Glomerular visceral epithelial cell (primary cell): Measurements from ENCODE around the gene ABCB9.
"Not testable (repeated sequence)": the region's sequence is repeated elsewhere in the genome, so short reads cannot be mapped to it uniquely, and the experiment has no call there.

Source experiments
- DNase-seq: peaks from one replicate; pipeline ENCODE4 v3.0.0-alpha.2; 2016; ENCODE audit errors: extremely low spot score

Gene ABCB9

DNA sequence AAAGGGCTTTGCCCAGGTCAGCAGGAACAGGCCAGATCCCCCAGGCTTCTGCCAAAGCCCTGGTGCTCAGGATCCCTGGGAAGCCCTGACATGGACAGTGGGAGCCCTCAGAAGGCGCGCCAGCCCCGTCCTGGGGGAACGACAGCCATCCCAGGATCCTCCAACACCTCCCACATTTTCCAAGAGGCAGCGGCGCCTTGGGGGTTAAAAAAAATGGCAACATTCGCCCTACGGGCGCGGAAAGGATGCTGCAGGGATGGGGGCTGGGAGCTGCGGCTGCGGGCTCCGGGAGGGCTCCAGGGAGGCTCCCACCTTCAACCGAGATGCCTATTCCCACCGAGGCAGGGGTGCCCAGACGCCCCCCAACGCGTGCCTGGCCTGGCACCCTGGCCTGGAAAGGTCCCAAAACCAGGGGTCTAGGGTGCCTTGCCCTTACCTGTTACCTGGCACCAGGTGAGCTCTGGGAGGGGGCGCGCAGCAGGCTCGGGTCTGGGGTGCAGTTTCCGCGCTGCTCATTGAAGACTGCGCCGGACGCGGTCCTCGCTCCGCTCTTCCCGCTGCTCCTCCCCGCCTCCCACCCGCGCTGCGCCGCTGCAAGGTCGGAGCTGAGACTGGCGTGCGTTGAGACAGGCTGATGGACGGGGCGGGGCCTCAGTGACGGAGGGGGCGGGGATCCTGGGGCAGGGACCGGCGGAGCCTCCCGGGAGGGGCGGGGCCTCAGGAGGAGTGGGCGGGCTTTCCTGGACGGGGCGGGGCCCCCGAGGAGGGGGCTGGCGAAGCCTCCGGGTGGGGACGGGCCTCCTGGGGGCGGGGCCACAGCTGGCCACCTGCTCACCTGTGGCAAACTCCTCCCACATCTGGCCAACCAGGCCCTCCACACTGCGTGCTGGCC is at the start of gene ABCB9:
ABCB9 (minus strand) TSS at position 613 of the 892 bp plus-strand sequence. CDS start 6,228 bp downstream, outside the sequence.
- DNase-seq = peak; percentile 93

DNA sequence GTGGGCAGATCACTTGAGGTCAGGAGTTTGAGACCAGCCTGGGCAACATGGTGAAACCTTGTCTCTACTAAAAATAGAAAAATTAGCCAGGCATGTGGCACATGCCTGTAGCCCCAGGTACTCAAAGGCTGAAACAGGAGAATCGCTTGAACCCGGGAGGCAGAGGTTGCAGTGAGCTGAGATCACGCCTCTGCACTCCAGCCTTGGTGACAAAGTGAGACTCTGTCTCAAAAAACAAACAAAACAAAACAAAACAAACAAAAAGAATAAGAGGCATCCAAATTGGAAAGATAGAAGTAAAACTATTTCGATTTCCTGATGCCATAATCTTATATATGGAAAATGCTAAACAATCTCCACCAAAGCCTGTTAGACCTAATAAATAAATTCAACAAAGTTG is 48.2 kb upstream of the ABCB9 start:
- not testable (repeated sequence) for DNase-seq

- no peak for DNase-seq
Measured at GRCh38 chr12:123013185-123014095, 47.2 kb upstream of the ABCB9 start.

DNA sequence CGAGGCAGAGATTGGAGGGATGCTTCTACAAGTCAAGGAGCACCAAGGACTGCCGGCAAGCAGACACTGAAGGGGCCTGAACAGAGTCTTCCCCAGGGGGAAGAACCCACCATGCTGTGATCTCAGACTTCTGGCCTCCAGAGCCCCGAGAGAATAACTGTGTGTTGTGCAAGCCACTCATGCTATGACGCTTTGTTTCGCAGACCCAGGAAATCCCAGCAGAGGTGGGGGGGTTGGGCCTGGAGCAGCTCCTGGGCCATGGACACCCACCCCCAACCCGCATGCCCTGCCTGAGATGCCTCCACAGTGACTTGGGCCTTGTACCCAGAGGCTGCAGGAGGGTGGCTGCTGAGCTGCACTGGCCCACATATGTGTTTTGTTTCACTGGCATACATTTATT is 45.4 kb upstream of the ABCB9 start:
- DNase-seq = no peak

- DNase-seq = no peak
Measured at GRCh38 chr12:123010681-123011080, 44.4 kb upstream of the ABCB9 start.

DNA sequence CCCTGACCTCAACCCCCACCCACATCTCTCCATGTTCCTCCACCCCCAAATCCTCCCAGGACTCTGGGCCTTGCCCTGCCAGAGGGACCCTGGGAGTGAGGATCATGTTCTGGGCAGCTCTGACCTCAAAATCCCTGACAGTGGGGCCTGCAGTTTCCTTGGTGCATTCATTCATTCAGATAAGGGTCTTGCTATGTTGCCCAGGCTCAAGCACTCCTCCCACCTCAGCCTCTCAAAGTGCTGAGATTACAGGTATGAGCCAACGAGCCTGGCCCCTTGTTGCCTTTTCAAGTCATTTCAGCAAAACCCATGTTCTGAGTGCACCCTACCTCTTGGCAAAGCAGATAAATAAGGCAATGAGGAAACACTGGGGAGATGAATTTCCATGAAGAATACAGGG is 43.8 kb upstream of the ABCB9 start:
- DNase-seq = no peak

DNA sequence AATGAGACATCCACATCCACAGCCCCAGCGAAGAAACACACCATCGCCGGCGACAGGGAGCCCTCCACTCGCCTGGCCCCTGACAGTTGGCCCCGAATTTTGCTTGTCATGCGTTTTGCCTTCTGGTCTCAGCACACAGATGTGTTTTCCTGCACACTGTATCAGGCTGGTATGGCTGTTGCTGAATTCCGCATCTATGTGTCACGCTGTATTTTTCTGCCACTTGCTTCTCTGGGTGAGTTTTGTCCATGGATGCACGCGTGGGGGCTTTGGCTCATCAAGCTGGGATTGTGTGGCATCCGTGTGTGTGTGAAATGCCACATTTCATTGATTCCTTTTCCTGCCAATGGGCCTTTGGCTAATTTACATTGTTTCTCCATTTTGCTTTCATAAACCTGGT is 40.7 kb upstream of the ABCB9 start:
- DNase-seq = peak; percentile 11

DNA sequence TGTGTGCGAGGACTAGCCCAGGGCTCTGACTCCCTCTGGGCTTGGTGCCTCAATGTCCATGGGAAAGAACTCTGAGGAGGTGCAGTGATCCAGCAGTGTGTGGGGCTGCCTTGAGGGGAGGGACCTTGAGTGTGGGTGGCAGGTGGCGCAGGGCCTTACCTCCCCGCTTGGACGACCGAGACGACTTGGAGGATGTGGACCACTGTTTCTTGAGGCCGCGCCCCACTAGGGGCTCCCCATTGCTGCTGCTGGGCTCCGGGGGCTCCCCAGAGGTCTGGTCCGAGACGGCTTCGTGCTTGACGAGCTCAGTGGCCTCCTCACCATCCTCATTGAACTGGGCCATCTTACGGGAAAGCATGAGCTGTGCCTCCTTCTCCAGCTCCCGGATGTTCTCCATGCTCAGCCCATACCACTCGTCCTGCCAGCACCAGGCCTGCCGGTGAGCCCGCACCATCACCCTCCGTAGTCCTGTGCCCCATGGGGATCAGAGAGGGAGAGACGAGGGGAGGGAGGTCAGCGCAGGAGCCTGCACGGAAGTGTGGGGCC is 38.9 kb upstream of the ABCB9 start:
- no peak for DNase-seq

GRCh38 chr12:123004287-123004686 is 38.0 kb upstream of the ABCB9 start:
- DNase-seq = no peak

- DNase-seq = no peak
Measured at GRCh38 chr12:123003257-123003656, 37.0 kb upstream of the ABCB9 start.

GRCh38 chr12:123001464-123001863 is 35.2 kb upstream of the ABCB9 start:
- no peak for DNase-seq

DNA sequence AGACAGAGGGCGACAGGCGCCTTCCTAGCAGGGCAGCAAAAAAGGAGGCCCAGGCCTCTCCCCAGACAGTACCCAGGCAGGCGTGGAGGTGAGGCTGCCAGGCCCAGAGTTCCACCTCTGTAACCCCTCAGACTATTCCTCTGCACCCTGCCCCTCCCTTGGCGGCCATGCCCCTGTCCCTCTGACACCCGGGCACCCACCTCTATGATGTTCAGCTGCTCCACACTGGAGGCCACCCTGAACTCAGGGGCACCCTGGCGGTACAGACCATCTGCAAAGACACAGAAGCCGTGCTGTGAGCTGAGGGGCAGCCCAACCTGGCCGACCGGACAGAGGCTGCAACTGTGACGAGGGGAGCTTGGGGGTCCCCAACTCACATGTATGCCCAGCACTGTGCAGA is 34.3 kb upstream of the ABCB9 start:
- DNase-seq = no peak

- no peak for DNase-seq
Measured at GRCh38 chr12:122999986-123000420, 33.7 kb upstream of the ABCB9 start.

DNA sequence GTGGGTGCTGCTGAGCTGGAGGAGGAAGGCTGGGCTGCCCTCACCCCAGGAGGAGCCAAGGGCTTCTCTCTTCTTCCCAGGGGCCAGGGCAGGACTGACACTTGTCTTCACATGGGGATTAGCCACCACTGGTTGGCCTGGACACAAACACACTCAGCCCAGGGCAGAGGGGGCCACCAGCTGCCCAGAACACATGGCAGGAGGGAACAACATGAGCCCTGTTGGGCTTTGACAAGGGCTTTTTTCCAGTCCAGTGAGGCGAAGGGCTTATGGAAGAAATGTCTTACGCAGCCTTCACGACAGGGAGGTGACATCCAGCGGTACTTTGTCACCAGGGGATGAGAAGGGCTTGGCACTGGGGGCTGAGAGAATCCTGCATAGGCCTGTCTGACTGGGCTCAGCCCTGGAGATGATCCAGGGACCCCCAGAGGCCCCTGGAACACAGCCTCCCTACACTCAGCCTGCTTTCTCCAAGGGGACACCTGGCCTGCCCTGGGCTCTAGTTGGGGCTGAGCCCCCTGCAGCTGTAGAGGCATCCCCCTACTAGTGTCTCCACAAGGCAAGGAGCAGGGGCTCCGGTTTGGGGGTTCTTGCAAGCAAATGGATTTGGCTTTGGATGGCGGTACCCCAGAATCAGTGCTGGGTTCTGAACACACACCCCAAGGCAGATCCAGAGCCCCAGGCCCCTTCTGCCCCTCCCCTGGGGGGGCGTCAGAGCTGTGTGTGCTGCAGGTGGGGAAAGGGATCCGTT is 33.1 kb upstream of the ABCB9 start:
- no peak for DNase-seq

DNA sequence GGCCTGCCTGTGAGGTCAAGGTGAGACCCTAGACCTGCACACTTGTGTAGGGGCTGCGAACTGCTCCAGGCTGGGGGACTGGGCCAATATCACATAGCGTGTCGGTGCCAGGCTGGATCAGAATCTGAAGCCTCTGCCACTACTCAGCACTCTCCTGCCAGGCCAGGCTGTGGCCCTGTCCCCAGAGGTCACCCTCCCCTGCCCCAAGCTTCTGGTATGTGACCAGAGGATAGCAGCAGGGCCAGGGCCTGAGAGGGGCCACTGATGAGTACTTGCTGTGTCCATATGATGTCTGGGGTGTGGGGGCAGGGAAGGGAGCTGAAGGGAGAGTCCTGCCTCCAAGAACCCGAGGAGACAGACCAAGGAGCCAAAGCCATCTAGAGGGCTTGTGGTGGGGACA is 32.1 kb upstream of the ABCB9 start:
- DNase-seq = no peak

- no peak for DNase-seq
Measured at GRCh38 chr12:122997343-122998250, 31.3 kb upstream of the ABCB9 start.

DNA sequence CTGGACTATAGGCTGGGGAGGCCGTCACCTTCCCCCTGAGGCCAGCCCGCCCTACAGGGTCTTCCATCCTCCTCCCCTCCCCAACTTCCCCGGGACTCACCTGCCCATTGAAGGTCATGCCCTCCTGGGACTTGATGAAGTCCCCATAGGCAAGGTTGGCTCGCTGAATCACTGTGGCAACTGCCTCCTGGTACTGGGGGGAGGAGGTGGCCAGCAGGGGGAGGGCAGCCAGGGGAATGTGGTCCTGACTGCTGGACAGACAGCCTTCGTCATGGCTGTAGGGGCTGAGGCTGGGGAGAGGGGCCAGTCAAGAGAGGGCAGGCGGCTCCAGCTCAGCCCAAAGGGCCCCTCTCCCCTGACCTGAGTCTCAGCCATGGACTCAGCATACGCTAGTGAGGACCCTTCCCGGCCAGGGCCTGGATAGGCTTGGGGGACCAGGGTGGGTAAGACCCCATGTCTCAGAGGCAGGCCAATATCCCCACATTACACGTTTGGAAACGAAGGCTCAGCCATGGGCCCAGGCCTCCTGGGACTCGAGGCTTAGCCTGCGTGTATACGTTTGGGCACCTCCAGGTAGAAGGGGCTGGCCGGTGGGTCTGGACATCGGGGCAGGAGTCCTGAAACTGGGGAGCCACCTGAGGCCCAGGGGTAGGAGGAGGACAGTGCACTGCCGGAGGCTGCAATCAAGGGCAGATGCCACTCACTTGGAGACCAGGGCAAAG is 30.5 kb upstream of the ABCB9 start:
- DNase-seq = no peak

DNA sequence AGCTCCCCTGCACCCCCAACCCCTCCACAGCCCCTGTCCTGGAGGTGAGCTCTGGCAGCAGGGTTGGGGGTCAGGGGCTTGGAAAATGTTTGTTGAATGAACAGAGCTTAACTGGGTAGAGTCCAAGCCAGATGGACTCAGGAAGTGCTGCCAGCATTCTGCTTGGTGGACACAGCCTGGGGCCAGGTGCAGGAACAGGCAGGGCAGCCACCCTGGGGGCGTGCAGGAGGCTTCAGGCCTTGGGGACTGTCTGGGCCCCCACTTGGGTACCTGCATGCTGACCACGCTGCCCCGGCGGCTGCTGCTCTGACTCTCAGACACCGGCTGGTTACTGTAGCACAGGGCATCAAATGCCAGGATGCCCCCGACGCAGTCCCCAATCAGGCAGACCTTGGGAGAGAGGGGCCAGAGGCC is 29.9 kb upstream of the ABCB9 start:
- DNase-seq = no peak

GRCh38 chr12:122995503-122996187 is 29.4 kb upstream of the ABCB9 start:
- no peak for DNase-seq
